Esophagus (tissue), 2 donors: Measurements from ENCODE around the gene SLC35A2. TPM values are rescaled to one million over a fixed set of nuclear protein-coding genes. Genes with fewer than 3 reads are reported as not detected.

Experiments
- H3K27ac ChIP-seq, 2 donors: one replicate each; pipeline ENCODE4 v1.5.1; 2013; ENCODE audit warnings: low read depth in 2 of 2, mild to moderate bottlenecking in 2 of 2, inconsistent platforms in 1 of 2, low read length in 1 of 2, moderate library complexity in 1 of 2
- H3K27me3 ChIP-seq, 2 donors: one replicate each; pipeline ENCODE4 v1.6.1; 2013; ENCODE audit warnings: low read length in 2 of 2, control low read depth in 1 of 2, mild to moderate bottlenecking in 1 of 2; ENCODE audit not compliant: insufficient read depth in 2 of 2, control insufficient read depth in 1 of 2
- H3K36me3 ChIP-seq, 2 donors: one replicate each; pipeline ENCODE4 v1.6.1; 2013; ENCODE audit warnings: low read length in 1 of 2; ENCODE audit not compliant: control insufficient read depth in 2 of 2, insufficient read depth in 2 of 2
- H3K4me1 ChIP-seq, 2 donors: one replicate each; pipeline ENCODE4 v1.6.1; 2013; ENCODE audit warnings: low read length in 1 of 2; ENCODE audit not compliant: control insufficient read depth in 2 of 2, insufficient read depth in 2 of 2
- H3K4me3 ChIP-seq, 2 donors: one replicate each; pipeline ENCODE4 v1.5.1; 2013; ENCODE audit warnings: low read length in 2 of 2, mild to moderate bottlenecking in 2 of 2, low read depth in 1 of 2, moderate library complexity in 1 of 2
- H3K9me3 ChIP-seq, 2 donors: one replicate each; pipeline ENCODE4 v1.6.1; 2013; ENCODE audit warnings: mild to moderate bottlenecking in 2 of 2, low read depth in 1 of 2, low read length in 1 of 2, moderate library complexity in 1 of 2; ENCODE audit not compliant: control insufficient read depth in 2 of 2, insufficient read depth in 1 of 2
- WGBS, 2 donors: extraction: QIAGEN DNeasy Blood & Tissue Kit; methylation state at CpG; one replicate each; pipeline ENCODE4 v1.1.7; 2013; 5-methylcytosine and 5-hydroxymethylcytosine counted together
- polyA plus RNA-seq, 2 donors: library from polyadenylated mRNA; stranded (reverse); fragments of 200-250 nt; gene quantifications; one replicate each; pipeline ENCODE4 v1.2.3, GENCODE V29; 2013
- donor health status: healthy with polysubstance abuse.
- donor health status: Bipolar disorder and iron deficiency.

Gene SLC35A2
- polyA plus RNA-seq, 2 donors = 6.9 to 22.1 TPM

DNA sequence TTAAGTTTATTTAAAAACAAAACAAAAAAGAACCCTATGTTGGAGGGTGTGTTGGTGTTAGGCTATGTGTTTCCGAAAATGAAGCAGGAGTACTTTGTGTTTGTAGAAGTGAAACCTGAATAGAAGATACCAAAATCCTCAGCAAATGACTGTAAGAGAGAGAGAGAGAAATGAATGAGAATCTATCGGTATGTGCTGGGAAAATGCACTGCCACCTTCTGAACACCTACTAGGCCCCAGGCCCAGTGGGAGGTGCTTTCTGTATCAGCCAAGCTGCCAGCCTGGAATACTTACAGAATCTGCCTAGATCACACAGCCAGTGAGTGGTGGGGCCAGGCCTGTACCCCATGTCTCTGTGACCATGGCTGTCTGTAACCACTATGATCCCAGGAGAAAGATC lies 22.3 kb upstream of the SLC35A2 start:
- no peaks in the 10 kb centered on the region for H3K9me3 ChIP-seq
- H3K27ac ChIP-seq = no peak overlapping the region
- no peaks in the 10 kb centered on the region for H3K27me3 ChIP-seq
- 87 to 93% methylated on average over 2 of the region's 2 CpGs for WGBS, 2 donors
- H3K4me1 ChIP-seq = no peaks in the 10 kb centered on the region
- H3K36me3 ChIP-seq = peaks cover 0 to 5% of the 10 kb centered on the region in 2 donors
- no peak overlapping the region for H3K4me3 ChIP-seq

DNA sequence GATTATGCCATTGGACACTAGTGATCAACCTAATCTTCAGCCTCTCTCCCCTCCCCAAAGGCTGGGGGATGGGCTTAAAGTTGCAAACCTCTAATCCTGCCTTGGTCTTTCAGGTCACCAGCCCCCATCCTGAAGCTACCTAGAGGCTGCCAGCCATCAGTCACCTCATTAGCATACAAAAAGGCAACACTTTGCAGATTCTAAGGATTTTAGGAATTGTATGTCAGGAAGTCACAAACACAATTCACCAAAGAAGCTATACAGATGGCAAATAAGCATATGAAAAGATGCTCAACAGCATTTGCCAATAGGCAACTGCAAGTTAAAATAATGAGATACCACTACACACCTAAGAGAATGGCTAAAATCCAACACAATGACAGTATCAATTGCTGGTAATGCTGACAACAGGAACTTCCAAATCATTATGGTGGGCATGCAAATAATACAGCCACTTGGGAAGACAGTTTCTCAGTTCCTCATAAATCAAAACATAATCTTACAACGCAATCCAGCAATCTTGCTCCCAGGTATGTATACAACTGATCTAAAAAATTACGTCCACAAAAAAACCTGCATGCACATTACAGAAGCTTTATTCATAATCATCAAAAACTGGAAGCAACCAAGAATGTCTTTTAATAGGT lies 16.4 kb upstream of the SLC35A2 start:
- no peaks in the 10 kb centered on the region for H3K4me1 ChIP-seq
- H3K27ac ChIP-seq = no peak overlapping the region
- no peaks in the 10 kb centered on the region for H3K9me3 ChIP-seq
- H3K27me3 ChIP-seq = no peaks in the 10 kb centered on the region
- H3K36me3 ChIP-seq = peaks cover 0 to 19% of the 10 kb centered on the region in 2 donors
- no peak overlapping the region for H3K4me3 ChIP-seq
- WGBS, 2 donors = 55 to 83% methylated on average over 2 of the region's 2 CpGs

DNA sequence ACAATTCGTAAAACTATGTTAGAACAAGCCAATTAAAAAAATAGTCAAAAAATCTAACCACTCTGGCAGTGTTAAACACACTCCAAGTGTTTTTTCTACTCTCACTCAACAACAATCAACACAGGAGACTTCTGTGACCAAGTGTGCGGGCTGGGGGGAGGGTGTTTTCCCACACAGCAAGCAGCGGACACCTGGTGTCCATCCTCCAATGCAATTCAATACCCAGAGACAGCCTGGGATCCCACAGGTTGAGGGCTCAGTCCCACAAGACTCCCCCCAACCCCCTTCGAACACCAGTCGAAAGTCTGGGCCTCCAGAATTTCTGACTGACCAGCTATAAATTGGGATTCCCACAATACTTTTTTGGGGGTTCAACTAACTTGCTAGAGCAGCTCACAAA lies 15.7 kb upstream of the SLC35A2 start:
- Histone ChIP-seq H3K4me1 (no peaks in the 10 kb centered on the region), H3K27ac (no peak overlapping the region), H3K9me3 (no peaks in the 10 kb centered on the region), H3K36me3 (peaks cover 0 to 22% of the 10 kb centered on the region in 2 donors), H3K27me3 (no peaks in the 10 kb centered on the region), H3K4me3 (no peak overlapping the region)
- 67 to 90% methylated on average over 5 of the region's 5 CpGs for WGBS, 2 donors

DNA sequence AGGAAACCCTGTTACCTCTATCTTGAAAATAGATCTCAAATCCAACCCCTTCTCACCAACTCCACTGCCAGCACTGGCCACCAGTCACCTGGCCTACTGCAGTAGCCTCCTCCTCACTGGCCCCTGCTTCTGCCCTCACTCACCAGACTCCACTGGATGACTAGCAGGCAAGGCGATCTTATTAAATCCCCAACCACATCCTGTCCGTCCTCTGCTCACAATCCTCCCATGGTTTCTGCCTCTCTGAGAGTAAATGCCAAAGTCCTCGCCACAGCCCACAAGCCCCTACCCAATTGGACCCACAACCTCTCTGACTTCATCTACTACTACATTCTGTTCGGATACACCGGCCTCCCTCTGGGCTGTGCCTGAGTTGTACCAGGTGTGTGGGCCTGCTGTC lies 12.8 kb upstream of the SLC35A2 start:
- H3K36me3 ChIP-seq = peaks cover 0 to 22% of the 10 kb centered on the region in 2 donors
- H3K27ac ChIP-seq = no peak overlapping the region
- H3K4me3 ChIP-seq = no peak overlapping the region
- no peaks in the 10 kb centered on the region for H3K27me3 ChIP-seq
- H3K4me1 ChIP-seq = peaks cover 0 to 2% of the 10 kb centered on the region in 2 donors
- 78 to 83% methylated on average over 5 of the region's 5 CpGs for WGBS, 2 donors
- no peaks in the 10 kb centered on the region for H3K9me3 ChIP-seq

DNA sequence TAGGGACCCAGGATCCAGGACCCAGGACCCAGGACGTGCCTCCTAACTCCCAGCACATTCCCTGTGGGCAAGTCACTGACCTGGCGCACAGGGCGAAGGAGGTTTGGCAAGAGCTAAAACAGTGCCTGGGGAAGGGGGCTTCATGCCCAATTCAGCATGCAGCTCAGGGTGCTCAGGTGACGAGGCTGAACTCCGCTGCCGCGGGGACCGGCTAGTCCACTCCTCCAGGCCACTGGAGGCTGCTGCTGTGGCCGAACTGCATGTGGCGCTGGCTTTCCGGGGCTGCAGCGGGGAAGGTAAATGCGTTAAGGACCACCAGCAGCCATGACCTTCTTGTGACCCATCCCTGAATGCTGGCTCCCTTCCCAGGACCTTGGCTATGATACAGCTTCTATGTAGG lies 12.3 kb upstream of the SLC35A2 start:
- Histone ChIP-seq H3K36me3 (peaks cover 0 to 22% of the 10 kb centered on the region in 2 donors), H3K4me3 (no peak overlapping the region), H3K4me1 (peaks cover 0 to 2% of the 10 kb centered on the region in 2 donors), H3K27ac (no peak overlapping the region), H3K27me3 (no peaks in the 10 kb centered on the region), H3K9me3 (no peaks in the 10 kb centered on the region)
- WGBS, 2 donors = 92 to 94% methylated on average over 13 of the region's 13 CpGs

DNA sequence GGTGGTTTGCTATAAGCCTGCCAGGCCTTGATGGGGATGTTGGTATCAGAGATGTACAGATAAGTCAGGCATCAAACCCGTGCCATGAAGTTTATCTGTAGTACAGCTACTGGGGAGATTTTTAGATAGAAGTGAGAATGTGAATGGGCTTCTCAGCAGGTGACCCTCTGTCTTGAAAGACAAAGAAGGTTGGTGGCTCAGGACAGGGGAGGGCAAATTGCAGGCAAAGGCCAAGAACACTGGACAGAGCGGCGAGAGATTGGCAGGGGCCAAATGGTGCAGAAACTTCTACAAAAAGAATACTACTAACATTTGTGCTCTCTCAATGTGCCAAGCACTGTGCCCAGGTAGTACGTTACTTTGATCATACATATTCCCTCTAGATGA lies 9.3 kb upstream of the SLC35A2 start:
- Histone ChIP-seq H3K36me3 (peaks cover 0 to 19% of the 10 kb centered on the region in 2 donors), H3K4me1 (peaks cover 0 to 2% of the 10 kb centered on the region in 2 donors), H3K9me3 (no peaks in the 10 kb centered on the region), H3K4me3 (no peak overlapping the region), H3K27me3 (no peaks in the 10 kb centered on the region), H3K27ac (no peak overlapping the region)
- 78 to 89% methylated on average over 4 of the region's 4 CpGs for WGBS, 2 donors

DNA sequence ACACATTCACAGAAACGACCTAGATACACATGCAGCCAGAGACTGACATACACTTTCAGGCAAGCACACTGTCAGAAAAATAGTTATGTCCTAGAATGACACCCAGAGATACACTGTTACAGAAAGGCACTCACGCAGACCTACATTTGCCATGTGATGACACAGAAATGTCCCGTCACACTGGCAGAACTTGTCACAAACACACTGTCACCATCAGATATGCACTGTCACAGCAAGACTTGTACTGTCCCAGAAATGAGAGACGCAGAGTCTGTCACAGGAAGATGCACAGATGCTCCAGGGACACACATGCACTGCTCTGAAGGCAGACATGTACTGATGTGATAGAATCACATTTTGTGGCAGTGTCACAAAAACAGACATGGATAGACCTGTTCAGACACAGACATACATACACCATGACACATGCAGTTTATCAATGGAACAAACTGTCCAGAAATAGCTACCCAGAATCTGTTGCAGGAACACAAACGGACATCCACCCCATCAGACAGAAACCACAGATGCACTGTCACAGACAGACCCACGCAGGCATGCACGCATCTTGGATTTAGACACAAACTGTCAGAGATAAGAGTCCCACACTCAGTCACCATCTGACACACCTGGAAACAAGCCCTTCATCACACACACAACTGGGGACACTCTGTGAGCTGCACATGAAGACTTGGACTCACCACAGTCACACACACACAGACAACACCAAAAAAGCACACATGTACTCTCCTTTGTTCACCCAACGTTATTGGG lies 8.7 kb upstream of the SLC35A2 start:
- Histone ChIP-seq H3K4me3 (no peak overlapping the region), H3K27ac (peak overlapping the region in 1 of 2 donors; percentile 83), H3K36me3 (peaks cover 0 to 14% of the 10 kb centered on the region in 2 donors), H3K4me1 (peaks cover 0 to 2% of the 10 kb centered on the region in 2 donors), H3K9me3 (no peaks in the 10 kb centered on the region), H3K27me3 (no peaks in the 10 kb centered on the region)
- WGBS, 2 donors = 35 to 46% methylated on average over 8 of the region's 8 CpGs

DNA sequence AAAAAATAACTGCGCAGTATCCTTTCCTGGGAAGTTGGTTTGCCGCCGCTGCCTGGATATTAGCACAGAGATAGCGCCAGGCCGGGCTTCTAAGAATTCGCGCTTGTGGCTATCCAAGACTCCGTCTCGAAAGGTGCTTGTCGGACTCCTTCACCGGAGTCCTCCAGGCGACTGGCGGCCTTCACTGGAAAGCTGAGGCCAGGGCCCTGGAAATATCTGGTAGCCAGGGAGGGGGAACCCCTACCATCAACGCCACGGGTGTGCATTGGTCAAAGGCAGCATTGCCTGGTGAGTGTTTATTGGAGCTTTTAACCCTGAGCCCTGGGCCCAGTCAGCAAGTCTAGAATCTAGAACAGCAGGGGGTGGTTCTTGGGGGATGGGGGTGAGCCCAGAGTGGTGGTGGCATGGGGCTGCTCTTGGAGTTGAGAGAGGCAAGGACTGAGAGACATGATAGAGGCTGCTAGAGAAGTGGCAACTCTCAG lies 8.0 kb upstream of the SLC35A2 start:
- WGBS, 2 donors = 1 to 21% methylated on average over 15 of the region's 15 CpGs
- H3K27me3 ChIP-seq = no peaks in the 10 kb centered on the region

DNA sequence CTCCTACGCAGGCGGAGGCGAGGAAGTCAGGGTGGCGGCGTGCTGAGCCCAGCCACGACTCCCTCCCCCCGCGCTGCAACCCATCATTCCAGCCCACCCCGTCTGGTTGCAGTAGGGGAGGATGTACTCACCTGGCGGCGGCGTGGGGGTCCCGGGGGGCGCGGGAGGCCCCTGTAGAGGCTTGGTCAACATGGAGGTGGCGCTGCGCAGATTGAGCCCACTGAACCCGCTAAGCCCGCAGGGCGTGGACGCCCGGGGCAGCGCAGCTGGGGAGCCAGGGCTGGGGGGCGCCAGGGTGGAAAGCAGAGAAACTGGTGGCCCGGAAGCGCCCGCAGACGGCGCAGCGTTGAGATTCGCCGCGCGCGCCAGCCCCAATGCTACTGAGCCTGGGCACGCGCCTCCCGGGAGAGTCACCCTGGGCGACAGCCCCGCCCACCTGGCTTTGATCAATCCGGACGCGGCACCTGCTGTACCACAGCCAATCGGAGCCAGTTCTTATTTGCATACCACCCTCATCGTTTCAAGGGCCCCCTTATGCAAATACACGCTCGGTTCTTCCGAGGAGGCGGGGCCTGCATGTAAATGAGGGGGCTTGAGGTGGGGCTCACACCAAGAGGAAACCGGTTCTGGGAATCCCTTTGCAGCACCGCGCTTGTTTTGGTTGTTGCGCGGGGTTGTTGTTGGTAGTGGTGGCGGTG lies 7.3 kb upstream of the SLC35A2 start, which contains the start of gene PIM2:
PIM2 (minus strand) TSS at position 382 of the 698 bp plus-strand sequence; CDS start at position 192, 190 bp downstream.
- Histone ChIP-seq H3K27me3 (no peaks in the 10 kb centered on the region), H3K4me1 (peaks cover 0 to 2% of the 10 kb centered on the region in 2 donors), H3K36me3 (peaks cover 0 to 12% of the 10 kb centered on the region in 2 donors), H3K9me3 (no peaks in the 10 kb centered on the region), H3K4me3 (peak within 1 kb of the TSS; percentile 39 to 53), H3K27ac (peak within 1 kb of the TSS; percentile 83 to 87)
- 0 to 21% methylated on average over 45 to 55 of the region's 55 CpGs for WGBS, 2 donors

More for the DNA sequence above, 8.0 kb upstream of the SLC35A2 start:
- H3K4me1 ChIP-seq = peaks cover 0 to 2% of the 10 kb centered on the region in 2 donors
- peak overlapping the region; percentile 20 to 53 for H3K4me3 ChIP-seq
- H3K27ac ChIP-seq = peak overlapping the region; percentile 83 to 87
- H3K9me3 ChIP-seq = no peaks in the 10 kb centered on the region
- H3K36me3 ChIP-seq = peaks cover 0 to 13% of the 10 kb centered on the region in 2 donors
